G401 (cell line): ENCODE measurements around the gene AFF3. TPM values are rescaled to one million over a fixed set of nuclear protein-coding genes. Genes with fewer than 3 reads are reported as not detected.

Experiments
- DNase-seq: peaks from one replicate; pipeline ENCODE4 v3.0.0-alpha.2; 2015; ENCODE audit warnings: low spot score
- in situ Hi-C: cut with HindIII; loops from 2 replicates; pipeline ENCODE4 v1.10.0; 2016; ENCODE audit warnings: low sequenced_read_pairs, mixed read lengths
- total RNA-seq: library from RNA; depleted of rRNA; stranded (reverse); fragments of >200 nt; shearing (Covaris generic); gene quantifications from 2 replicates; pipeline ENCODE4 v1.2.3, GENCODE V29; 2014

The AFF3 gene
- total RNA-seq, 1 experiment from 2014 or later = 3.0 TPM

DNA sequence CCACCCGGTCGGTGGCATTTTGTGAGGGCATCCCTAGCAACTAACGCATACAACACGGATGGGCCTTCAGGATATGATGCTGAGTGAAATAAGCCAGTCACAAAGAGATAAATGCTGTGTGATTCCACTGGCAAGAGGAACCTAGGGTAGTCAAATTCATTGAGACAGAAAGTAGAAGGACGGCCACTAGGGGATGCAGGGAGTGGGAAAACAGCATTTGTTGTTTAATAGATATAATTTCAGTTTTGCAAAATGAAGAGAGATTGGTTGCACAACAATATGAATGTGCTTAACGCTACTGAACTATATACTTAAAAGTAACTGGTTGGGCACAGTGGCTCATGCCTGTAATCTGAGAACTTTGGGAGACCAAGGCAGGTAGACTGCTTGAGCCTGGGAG, 112.9 kb downstream of the AFF3 start:
- no peak for DNase-seq
- in situ Hi-C loops = no loop called here

DNA sequence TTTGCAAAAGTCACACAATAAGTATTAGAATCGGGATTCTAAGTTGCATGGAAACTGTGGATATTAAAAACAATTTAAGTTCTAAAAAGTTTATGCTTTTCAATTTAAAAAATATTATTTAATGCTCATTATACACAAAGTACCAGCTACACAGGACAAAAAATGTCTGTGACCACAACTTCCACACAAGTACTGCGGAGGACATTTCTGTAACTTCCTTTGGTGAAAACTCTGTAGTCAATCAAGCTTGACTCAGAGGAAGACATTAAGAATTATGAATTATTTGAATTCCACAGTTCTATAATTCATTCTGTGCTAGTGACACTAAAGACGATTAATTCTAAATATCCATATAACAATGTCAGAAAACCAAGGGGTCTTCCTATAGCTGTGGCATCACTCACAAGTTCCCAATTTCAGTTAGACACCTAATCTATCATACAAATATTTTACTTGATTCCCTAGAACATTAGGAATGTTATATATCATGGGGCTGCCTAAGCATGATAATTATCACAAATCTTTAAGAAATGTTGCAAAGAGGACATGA, 120.5 kb downstream of the AFF3 start:
- DNase-seq = no peak
- in situ Hi-C loops = no loop called here

DNA sequence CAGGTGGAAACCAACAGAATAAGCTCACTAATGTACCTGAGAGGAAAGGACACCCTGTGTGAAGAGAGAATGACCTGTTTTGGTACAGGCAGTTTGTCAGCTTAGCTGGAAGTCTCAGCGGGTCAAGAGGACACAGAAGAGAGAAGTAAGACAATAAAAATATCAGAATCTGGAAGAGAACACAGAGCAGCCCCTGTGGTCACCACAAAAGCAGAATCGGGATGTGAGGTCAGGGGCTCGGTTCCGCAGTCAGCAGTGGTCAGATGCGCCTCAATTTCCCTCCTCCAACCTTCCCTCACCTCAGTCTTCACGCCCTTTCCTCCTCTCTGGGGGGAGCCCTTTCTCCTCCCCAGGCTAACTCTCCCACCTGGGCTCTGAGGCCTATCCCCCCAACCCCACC, 122.9 kb downstream of the AFF3 start:
- in situ Hi-C loops = no loop called here
- DNase-seq = no peak

DNA sequence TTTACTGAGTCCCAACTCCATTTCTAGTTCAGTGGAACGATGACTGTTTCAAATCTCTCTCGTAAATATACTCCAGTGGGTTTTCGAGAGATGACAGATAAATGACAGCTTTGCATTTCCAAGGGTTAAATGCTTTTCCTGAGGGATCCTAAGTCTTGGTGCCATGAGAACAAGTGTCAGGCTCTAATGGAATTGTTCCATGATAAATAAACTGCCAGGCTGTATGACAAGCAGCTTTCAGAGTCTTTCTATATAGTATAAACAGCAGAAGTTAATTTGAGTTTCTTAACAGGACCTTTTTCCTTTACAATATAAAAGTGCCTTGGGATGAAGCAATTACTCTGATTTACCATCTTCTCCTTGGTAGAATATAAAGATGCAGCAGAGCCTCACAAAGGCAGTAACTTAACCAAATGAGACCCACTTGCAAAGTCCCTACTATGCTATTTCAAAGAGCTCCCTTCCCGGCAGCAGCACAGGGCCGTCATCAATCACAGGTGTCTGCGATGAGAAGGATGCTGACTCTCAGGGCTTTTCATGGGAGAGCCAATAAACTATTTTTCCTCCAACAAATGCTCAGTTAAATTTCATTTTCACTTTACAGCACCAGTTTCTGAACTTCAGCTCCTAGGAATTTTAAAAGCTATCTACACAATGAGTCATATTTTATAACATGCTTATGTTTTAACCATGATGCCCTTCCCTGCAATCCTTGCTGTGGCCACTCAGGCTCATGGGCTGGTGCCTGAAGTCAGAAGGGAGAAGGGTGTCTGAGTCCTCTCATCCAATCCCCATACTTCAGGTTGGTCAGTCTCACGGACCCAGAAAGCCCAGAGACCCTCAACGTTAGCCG, 123.8 kb downstream of the AFF3 start:
- in situ Hi-C loops = no loop called here
- no peak for DNase-seq

DNA sequence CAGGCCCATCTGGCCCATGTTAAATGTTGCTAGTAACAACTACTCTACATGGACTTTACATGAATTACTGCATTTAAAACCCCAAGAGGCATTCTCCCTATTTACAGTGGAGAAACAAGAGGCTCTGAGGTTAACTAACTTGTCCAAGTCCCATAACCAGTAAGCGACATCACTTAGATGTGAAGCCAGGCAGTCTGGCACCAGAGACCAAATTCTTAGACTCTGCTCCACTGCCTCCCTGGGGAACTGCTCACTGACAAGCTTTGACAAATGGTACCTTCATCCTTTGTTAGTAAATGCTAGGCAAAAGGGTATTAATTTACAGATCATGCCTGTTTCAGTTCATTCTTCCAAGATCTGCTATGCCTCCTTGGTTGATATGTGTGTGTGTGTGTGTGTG, 124.8 kb downstream of the AFF3 start:
- DNase-seq = no peak
- in situ Hi-C loops = no loop called here

DNA sequence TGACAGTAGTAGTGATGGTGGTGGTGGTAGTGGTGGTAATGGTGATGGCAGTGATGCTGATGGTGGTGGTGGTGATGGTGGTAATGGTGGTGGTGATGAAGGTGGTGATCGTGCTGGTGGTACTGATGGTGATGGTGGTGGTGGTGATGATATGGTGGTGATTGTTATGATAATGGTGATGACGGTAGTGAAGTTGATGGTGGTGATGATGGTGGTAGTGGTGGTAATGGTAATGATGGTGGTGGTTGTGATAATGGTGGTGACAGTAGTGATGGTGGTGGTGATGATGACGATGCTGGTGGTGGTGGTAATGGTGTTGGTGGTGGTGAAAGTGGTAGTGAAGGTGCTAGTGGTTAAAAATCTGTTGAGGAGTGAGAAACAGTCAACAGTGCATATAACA, 125.6 kb downstream of the AFF3 start:
- no peak for DNase-seq
- in situ Hi-C loops = no loop called here

DNA sequence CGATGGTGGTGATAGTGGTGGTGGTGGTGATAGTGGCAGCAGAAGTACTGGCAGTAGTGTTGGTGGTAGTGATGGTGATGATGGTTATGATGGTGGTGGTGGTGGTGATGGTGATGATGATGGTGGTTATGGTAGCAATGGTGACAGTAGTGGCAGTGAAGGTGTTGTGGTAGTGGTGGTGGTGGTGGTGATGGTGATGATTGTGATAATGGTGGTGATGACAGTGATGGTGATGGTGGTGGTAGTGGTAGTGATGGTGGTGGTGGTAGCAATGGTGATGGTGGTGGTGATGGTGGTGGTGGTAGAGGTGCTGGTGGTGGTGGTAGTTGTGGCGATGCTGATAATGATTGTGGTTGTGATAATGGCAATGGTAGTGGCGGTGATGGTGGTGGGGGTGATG, 126.5 kb downstream of the AFF3 start:
- in situ Hi-C loops = no loop called here
- no peak for DNase-seq

DNA sequence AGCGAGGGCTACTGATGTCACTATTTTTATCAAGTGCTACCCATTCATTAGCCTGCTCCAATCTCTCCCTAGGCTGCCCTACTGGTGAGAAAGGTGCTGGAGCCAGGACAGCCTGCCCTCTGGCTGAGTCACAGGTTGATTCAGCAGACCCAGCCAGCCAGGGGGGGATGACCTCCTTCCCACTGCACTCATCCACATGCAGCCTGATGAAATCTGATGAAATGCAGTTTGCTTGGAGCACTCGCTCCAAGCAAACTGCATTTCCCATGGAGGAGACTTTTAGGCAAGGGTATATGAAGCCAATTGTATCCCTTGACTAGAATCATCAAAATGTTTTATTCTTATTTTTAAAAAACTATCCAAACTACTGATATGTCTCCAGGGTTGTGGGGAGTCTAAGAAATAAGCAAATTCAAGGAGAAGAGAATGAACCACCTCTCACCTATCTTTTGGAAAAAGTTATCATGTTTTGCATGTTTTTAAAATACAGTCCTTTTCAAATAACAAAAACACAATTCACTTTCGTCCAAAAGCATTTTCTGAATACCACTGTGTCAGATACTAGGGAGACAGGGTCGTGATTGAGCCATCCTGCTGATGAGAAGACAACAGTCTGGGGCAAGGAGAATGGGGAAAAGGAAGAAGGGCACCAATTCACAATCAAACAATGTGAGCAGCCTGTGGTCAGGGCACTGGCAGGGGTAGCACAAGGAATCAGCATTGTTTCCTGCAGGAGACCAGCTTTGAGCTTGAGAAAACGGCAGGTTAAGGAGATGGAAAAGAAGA, 128.3 kb downstream of the AFF3 start:
- in situ Hi-C loops = no loop called here
- peak; percentile 86 for DNase-seq

DNA sequence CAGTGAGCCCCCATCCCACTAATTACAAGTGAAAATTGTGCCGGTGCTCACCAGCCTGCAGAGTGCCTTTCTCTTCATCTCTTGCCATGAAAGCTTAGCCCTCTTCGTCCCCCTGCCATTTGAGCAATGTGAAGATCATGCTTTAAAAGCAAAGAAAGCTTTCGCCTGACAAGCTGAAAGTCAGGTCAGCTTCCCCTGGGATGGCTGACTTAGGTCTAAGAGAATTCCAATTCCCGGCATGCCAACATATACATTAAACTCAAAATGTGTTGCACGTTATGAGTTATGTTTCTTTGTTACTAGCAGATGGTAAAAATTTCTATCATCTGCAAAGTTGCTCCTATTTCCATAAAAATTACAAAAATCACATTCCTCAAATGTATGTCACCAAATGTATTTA, 129.8 kb downstream of the AFF3 start:
- DNase-seq = no peak
- in situ Hi-C loops = no loop called here

DNA sequence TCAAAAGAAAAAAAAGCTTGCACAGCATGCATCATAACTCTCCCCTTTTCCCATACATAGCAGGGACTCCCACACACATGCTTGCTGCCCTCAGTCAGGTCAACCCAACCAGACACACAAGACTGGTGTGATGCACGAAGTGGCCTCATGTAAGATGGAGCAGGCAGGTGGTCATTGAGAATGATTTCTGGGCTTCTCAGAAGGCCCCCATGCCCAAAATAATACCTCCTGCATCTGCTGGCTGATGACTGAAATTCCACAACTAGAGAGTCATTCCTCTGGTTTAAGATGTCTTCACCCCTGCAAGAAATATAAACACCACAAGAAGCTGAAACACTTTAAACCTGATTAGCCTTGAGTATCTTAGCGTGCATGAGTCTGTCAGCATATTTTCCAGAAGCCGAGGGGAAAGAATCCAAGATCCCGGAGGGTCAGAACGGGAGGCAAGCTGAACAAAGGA, 131.1 kb downstream of the AFF3 start:
- in situ Hi-C loops = no loop called here
- peak; percentile 33 for DNase-seq

DNA sequence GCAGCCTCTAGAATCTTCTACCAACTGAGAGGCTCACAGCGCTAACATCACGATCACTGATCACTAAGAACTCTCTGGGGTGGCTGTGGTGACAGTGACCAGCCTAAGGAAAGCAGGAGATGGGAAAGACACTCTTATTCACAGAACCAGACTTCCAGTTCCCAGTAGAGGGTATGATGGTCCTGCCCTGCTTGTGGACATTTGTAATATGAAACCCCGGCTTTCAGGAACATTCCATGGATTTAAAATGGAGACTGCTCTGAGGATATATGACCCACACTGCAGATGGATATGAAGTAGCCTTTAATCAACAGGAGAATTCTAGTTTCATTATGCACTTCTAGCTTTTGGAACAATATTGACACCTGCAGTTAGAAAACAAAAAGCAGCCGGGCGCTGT, 131.8 kb downstream of the AFF3 start:
- DNase-seq = no peak
- in situ Hi-C loops = no loop called here

DNA sequence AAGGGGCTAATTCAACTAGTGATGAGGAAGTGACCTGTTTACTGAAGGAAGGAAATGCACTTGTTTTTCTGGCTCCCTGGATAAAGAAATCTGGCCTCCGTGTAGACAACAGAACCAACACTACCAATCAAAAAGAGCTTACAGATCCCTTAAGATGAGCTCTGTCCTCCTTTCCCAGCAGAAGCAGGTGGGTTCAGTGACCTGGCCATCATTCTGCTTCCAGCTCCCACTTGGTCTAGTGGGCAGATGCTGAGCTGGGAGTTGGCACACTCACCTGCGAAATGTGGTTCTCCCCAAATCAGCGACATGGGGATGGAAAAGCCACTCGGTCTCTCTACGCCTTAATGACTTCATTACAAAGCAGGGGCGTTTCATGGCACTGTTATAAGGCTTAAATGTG, 132.6 kb downstream of the AFF3 start:
- peak; percentile 63 for DNase-seq
- in situ Hi-C loops = no loop called here

DNA sequence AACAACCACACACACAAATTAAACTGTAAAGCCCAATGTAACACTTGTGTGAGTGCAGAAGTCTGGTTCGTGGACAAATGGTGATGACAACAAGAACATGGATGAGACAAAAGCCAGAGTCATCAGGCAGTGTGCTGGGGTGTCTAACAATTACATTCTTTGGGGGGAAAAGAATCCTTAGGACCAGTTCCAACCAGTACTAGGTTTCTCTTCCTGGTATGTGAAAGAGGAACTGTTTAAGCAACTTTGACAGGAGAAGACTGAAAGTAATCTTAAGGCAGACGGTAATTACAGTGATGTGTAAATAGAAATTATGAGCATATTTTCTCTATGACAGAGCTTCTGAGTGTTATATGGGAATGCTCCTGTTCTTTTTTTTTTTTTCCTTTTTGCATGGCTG, 133.4 kb downstream of the AFF3 start:
- in situ Hi-C loops = no loop called here
- DNase-seq = no peak

DNA sequence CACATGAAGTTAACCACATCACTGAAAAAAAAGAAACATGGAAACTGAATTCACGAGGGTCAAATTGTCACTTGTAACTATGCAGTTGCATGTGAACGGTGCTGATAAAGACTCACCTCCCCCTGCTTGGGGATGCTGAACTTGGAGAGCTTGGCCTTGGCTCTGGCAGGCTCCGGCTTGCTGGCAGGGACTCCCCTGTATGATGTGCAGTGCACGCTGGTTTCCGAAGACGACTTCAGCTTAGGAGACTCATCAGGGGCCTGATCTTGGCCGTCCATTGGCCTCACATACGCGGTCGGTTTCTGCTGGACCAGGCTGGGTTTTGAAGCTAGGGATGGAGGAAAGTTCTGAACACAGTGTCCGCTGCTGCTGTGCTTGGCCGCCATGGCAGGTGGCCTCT, 135.9 kb downstream of the AFF3 start:
- in situ Hi-C loops = no loop called here
- DNase-seq = no peak

DNA sequence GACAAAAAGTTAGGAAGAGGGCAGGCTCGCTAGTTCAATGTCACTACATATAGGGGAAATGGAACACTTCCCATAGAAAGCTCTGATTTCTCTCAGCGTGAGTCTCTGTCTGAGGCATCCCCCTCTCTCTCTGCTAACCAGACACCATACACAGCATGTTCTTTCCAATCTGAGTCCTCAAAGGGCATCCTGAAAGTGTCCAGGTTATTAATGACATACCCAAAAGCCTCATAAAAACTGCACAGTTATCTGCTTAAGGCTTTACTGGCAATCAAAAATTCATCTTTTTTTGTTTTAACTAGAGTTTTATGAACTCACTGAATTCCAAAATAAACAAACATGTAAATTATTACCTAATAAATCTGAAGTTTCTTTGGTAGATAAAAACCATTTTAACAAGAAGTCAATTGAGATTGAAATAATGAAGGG, 137.4 kb downstream of the AFF3 start:
- DNase-seq = no peak
- in situ Hi-C loops = no loop called here

DNA sequence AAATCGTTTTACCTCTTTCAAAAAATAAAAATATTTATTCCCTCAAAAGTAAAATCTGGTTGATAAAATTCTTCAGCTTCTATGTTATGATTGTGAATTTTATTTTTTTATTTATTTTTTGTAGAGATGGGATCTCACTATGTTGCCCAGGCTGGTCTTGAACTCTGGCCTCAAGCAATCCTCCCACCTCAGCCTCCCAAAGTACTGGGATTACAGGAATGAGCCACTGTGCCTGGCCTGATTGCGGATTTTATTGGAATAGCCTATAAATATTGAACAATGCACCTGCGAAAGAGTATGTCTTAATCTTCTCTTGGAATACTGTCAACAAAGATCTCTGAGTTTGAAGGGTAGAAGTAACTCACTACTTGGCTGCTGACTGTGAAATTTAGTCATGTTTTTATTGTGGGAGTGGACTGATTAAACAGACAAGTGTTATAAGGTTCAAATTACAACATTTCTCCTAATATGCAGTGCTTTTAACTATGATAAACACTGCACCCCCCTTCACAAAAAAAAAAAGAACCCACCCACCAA, 138.0 kb downstream of the AFF3 start:
- in situ Hi-C loops = no loop called here
- no peak for DNase-seq

DNA sequence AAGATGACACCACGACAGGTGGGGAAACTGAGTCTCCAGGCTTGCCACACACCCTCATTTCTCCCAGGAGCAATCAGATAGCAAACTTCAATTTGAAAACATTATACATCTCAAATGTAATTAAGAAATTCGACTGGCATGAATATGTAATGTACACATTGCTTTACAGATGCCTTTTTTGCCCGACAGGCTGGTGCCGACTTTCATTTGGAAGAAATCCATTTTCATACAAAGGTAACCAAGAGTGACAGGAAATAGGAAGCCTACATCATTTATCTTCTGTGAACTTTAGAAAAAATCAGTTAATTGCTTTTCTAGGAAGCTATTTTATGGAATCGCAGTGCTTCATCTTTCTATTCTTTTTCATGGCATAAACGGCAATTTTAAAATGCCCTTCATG, 140.3 kb downstream of the AFF3 start:
- DNase-seq = no peak
- in situ Hi-C loops = no loop called here

DNA sequence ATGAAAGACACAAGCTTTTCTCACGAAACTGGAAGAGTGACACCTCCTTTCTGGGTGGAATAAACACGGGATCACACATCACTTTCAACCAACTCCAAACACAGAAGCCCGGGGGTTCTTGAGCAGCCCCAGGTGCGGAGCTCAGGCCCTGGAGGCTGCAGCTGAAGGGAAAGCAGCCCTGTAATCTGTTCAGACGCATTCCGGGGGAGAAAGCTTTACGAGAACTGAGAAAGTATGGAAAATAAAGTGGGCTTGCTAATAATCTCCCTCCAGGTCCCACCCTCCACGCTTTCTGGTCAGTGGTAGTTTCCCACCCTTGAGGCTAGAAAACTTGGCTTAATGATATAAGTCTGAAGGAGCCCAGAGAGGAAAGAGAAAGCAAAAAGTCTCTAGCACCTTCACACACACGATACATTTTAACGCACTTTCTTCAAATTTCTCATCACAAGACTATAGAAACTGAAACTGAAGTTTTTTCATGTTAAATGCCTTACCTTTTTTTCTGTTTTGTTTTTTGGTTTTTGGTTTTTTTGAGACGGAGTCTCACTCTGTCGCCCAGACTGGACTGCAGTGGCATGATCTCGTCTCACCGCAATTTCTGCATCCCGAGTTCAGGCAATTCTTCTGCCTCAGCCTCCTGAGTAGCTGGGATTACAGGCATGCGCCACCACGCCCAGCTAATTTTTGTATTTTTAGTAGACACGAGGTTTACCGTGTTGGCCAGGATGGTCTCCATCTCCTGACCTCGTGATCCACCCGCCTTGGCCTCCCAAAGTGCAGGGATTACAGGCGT, 141.3 kb downstream of the AFF3 start:
- in situ Hi-C loops = no loop called here
- DNase-seq = no peak

DNA sequence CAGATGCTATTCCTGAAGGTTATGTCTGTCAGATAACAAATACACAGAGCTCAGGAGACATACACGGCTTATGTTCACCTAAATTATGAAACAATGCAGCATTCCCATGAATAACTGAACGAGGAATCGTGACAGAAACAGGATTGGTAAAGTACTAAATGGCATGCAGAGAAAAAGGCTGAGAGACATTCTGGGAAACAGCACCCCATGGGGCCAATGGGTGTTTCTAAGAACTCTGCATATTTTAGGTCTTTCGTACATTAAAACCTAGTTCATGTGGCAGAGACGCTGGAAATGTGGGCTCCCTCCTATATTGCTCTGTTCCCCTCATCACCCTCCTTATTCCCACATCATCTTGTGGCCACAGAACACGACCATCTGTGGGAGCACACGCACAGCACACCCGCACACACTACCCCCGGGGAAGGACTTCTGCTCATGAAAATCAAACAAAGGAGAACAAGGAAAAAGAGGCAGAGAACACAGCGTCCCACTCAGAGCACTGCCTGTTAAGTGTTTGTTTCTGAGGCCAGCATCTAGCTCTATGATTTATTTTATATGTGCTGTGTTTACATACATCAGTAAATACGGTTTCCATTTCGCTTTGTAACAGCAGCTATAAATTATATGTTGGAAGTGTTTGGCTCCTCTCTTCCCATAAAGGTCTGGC, 143.6 kb downstream of the AFF3 start:
- in situ Hi-C loops = no loop called here
- DNase-seq = no peak
